Measurements from ENCODE around the gene PTCH1. TPM values are rescaled to one million over a fixed set of nuclear protein-coding genes. Genes with fewer than 3 reads are reported as not detected.
A peak's percentile ranks its signal among the peaks of the same experiment; 100 is the strongest.

PTCH1 gene
- total RNA-seq, 1 experiment from 2014 or later, result 7.0 TPM

GRCh38 chr9:95503369-95503768 lies 13.4 kb downstream of the PTCH1 start:
- in situ Hi-C loops (cut with HindIII; ENCODE audit: low sequenced_read_pairs), result no loop called here
- DNase-seq (ENCODE audit: low spot score), result no peak

- peak; percentile 78 for DNase-seq (ENCODE audit: low spot score)
- in situ Hi-C loops (cut with HindIII; ENCODE audit: low sequenced_read_pairs), result no loop called here
These were observed 14.5 kb downstream of the PTCH1 start for GRCh38 chr9:95502248-95502647.

- in situ Hi-C loops (cut with HindIII; ENCODE audit: low sequenced_read_pairs), result loop anchor here (5.0 kb wide), 1 partner anchor 58 kb away; no protein-coding TSS in a partner anchor
These were observed 16.9 kb downstream of the PTCH1 start for GRCh38 chr9:95499847-95500246.

GRCh38 chr9:95499046-95499676 lies 17.6 kb downstream of the PTCH1 start:
- DNase-seq (ENCODE audit: low spot score), result no peak
- in situ Hi-C loops (cut with HindIII; ENCODE audit: low sequenced_read_pairs), result loop anchor here (5.0 kb wide), 1 partner anchor 57 kb away; no protein-coding TSS in a partner anchor

More at GRCh38 chr9:95499847-95500246, 16.9 kb downstream of the PTCH1 start:
- DNase-seq (ENCODE audit: low spot score), result no peak

- in situ Hi-C loops (cut with HindIII; ENCODE audit: low sequenced_read_pairs), result loop anchor here (5.0 kb wide), 1 partner anchor 56 kb away; no protein-coding TSS in a partner anchor
- DNase-seq (ENCODE audit: low spot score), result no peak
These were observed 18.1 kb downstream of the PTCH1 start for GRCh38 chr9:95498641-95499040.

DNA sequence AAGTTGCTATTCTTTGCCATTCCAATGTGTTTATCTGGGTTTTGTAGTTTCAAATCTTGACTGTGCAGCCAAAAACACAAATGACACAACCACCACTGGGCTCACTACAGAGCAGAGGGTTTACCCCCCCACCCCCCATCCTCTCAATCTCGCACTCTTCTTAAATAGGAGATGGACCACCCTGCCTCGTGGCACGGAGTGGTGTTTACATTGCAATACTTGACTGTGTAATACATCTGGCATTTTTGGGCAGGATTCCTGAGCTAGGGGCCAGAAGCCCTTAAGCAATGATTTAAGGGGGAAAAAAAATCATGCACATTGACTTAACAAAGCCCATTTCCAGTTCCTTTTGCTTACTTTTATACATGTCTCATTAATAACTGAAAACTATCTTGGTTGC lies 19.0 kb downstream of the PTCH1 start:
- in situ Hi-C loops (cut with HindIII; ENCODE audit: low sequenced_read_pairs), result loop anchor here (5.0 kb wide), 1 partner anchor 55 kb away; no protein-coding TSS in a partner anchor
- no peak for DNase-seq (ENCODE audit: low spot score)

DNA sequence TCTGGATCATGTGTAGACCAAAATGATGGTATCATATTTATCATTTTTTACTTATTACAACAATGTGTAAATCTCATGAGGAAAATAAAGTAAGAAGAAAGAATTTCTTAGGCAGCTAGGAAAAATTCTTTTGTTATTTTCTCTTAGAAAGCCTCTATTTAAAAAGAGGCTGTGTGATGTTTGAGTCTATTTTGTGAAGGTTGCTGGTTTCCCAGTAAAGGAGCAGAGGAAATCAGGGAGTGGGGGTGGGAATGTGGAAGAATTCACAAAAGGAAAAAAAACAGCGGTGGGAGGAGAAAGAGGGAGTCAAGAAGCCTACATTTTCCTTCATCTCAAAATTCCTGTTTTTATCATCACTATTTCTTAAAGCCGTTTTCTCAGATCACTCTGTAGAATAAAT lies 20.1 kb downstream of the PTCH1 start:
- in situ Hi-C loops (cut with HindIII; ENCODE audit: low sequenced_read_pairs), result loop anchor here (5.0 kb wide), 1 partner anchor 54 kb away; no protein-coding TSS in a partner anchor
- no peak for DNase-seq (ENCODE audit: low spot score)

DNA sequence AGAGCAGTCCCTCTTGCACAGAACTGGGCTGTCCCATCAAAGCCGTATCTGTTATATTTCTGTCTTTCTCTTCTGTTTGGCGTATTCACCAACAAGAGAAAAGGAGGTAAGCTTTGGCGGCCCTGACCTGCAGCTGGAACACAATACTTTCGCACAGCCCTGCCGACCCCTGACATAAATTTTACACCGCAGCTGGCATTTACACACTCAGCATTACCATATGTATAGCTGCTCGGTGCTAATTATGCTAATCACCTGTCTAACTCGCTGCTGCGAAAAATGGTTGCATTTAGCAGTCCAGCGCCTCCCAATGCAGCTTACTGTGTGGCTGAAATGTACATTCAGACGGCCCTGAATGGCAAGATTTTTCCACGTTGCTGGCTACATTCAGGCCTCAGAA lies 20.8 kb downstream of the PTCH1 start:
- DNase-seq (ENCODE audit: low spot score), result peak; percentile 49
- in situ Hi-C loops (cut with HindIII; ENCODE audit: low sequenced_read_pairs), result loop anchor here (5.0 kb wide), 1 partner anchor 54 kb away; no protein-coding TSS in a partner anchor

- DNase-seq (ENCODE audit: low spot score), result no peak
- in situ Hi-C loops (cut with HindIII; ENCODE audit: low sequenced_read_pairs), result loop anchor here (5.0 kb wide), 1 partner anchor 53 kb away; no protein-coding TSS in a partner anchor
These were observed 21.2 kb downstream of the PTCH1 start for GRCh38 chr9:95495529-95495928.

DNA sequence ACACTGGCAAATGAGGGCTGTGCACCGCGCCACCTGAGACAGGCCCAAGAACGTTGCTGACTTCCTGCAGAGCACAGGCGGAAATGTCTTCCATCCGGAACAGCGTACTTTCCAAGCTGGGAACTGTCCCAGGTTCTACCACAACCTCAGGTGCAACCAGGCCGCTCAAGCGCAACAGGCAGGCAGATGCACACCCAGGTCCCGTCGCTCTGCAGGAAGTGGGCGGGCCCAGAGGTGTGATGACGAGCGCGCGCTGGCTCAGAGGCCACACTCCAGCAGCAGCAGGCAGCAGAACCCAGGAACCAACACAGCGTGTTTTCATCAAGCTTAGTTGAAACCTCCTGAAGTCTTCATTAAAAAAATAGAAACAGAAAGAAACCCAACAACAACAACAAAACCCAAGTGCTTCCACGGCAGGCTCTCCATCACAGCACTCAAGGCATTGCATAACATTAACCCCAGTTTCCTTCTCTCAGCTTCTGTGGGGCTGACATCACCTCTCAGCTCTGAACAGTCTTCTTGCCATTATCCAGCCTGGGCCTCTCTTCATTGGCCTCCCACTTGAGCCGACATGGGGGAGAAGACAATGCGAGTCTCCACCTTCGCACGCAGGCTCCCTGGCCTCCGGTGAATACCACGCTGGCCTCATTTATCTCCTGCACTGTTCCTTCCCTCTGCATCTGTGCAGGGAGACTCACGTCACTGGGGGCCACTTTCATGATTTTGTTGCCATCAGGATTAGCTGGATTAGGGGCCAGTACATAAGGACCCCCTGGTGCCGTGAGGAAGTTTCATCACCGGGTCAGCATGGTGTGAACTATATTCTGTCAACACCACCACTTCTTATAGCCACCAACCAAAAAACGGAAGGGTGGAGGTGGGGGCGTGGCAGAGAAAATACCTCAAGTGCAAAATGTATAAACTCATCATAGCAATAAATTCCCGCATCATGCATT lies 22.1 kb downstream of the PTCH1 start:
- peak; percentile 92 for DNase-seq (ENCODE audit: low spot score)
- in situ Hi-C loops (cut with HindIII; ENCODE audit: low sequenced_read_pairs), result loop anchor here (5.0 kb wide), 1 partner anchor 52 kb away; no protein-coding TSS in a partner anchor

GRCh38 chr9:95494022-95494415 lies 22.8 kb downstream of the PTCH1 start:
- DNase-seq (ENCODE audit: low spot score), result peak; percentile 95
- in situ Hi-C loops (cut with HindIII; ENCODE audit: low sequenced_read_pairs), result no loop called here

GRCh38 chr9:95493402-95493801 lies 23.4 kb downstream of the PTCH1 start:
- in situ Hi-C loops (cut with HindIII; ENCODE audit: low sequenced_read_pairs), result no loop called here
- DNase-seq (ENCODE audit: low spot score), result no peak

- in situ Hi-C loops (cut with HindIII; ENCODE audit: low sequenced_read_pairs), result no loop called here
These were observed 25.0 kb downstream of the PTCH1 start for GRCh38 chr9:95491543-95492320.

DNA sequence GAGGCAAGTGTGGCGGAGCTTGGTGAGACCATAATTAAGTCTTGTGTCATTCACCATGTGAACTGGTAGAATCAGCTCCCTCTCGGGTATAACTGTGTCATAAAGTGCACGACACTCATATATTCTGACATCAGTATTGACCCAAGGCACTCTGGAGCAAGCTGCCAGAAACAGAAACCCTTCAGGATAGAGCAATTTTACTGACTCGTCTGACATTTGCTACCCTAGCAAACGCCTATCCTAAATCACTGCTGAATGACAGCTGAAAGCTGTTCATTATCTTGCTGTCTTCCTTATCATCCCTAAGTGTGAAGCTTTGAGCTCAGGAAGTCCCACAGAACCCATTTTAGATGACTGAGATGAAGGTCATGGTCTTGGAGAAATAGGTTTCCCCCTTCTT lies 27.8 kb downstream of the PTCH1 start:
- in situ Hi-C loops (cut with HindIII; ENCODE audit: low sequenced_read_pairs), result no loop called here
- no peak for DNase-seq (ENCODE audit: low spot score)

More at GRCh38 chr9:95491543-95492320, 25.0 kb downstream of the PTCH1 start:
- peak; percentile 86 for DNase-seq (ENCODE audit: low spot score)

GRCh38 chr9:95486318-95486717 lies 30.5 kb downstream of the PTCH1 start:
- DNase-seq (ENCODE audit: low spot score), result peak; percentile 94
- in situ Hi-C loops (cut with HindIII; ENCODE audit: low sequenced_read_pairs), result no loop called here

GRCh38 chr9:95484225-95484624 lies 32.5 kb downstream of the PTCH1 start:
- in situ Hi-C loops (cut with HindIII; ENCODE audit: low sequenced_read_pairs), result no loop called here
- no peak for DNase-seq (ENCODE audit: low spot score)

GRCh38 chr9:95483431-95483830 lies 33.3 kb downstream of the PTCH1 start:
- in situ Hi-C loops (cut with HindIII; ENCODE audit: low sequenced_read_pairs), result no loop called here
- DNase-seq (ENCODE audit: low spot score), result no peak

DNA sequence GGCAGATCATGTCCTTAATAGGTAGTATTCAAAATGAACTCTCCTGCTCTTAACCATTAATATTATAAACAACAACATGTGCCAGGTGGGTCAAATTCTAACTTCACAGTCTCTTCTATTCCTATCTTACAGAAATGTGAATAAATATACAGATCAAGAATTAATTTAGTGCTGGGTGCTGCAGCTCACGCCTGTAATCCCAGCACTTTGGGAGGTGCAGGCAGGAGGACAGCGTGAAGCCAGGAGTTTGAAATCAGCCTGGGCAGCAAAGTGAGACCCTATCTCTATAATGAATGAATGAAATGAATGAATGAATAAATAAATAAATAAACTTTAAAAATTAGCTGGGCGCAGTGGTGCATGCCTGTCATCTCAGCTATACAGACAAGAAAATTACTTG lies 34.1 kb downstream of the PTCH1 start:
- DNase-seq (ENCODE audit: low spot score), result no peak
- in situ Hi-C loops (cut with HindIII; ENCODE audit: low sequenced_read_pairs), result no loop called here

DNA sequence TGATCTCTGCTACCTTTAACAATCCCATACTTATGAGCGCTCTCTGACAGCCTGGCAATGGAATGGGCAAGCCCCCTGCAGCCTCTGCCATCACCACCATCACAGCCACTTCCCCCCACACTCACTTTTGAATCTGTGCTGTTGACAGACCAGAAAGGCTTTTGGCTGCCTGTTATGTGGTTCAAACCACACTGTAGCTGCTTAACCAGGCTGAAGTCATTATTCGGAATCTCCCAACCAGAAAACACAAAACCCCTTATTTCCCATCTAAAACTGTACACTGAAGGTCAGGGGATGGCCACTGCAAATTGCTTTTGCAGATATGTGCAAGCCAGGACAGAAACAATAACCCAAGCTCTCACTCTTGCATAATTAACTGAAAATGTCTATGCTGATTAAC lies 35.8 kb downstream of the PTCH1 start:
- no peak for DNase-seq (ENCODE audit: low spot score)
- in situ Hi-C loops (cut with HindIII; ENCODE audit: low sequenced_read_pairs), result no loop called here

All from G401 (cell line).